ENCODE measurements around the gene SLC6A19. TPM values are rescaled to one million over a fixed set of nuclear protein-coding genes. Genes with fewer than 3 reads are reported as not detected.

The SLC6A19 gene
- polyA plus RNA-seq, 3 donors: 0.07 TPM; not detected in 1

GRCh38 chr5:1187234-1187949, 14.0 kb upstream of the SLC6A19 start:
- H3K27ac ChIP-seq (ENCODE audit: low read depth, low read length): no peak overlapping the region
- 82 to 89% (median 88%) methylated on average over 17 to 18 of the region's 18 CpGs for WGBS, 3 donors

- no peak overlapping the region for H3K27ac ChIP-seq (ENCODE audit: low read depth, low read length)
- 91 to 95% (median 94%) methylated on average over 8 of the region's 8 CpGs for WGBS, 3 donors
These were observed 13.5 kb upstream of the SLC6A19 start for GRCh38 chr5:1187950-1188334.

- H3K27ac ChIP-seq (ENCODE audit: low read depth, low read length): no peak overlapping the region
- 18 to 64% (median 59%) methylated on average over 6 of the region's 6 CpGs for WGBS, 3 donors
These were observed 12.9 kb upstream of the SLC6A19 start for GRCh38 chr5:1188464-1188863.

- WGBS, 3 donors: 72 to 88% (median 82%) methylated on average over 10 of the region's 10 CpGs
- no peak overlapping the region for H3K27ac ChIP-seq (ENCODE audit: low read depth, low read length)
These were observed 12.1 kb upstream of the SLC6A19 start for GRCh38 chr5:1189269-1189668.

- H3K27ac ChIP-seq (ENCODE audit: low read depth, low read length): no peak overlapping the region
These were observed 11.1 kb upstream of the SLC6A19 start for GRCh38 chr5:1190278-1190677.

GRCh38 chr5:1190837-1191239, 10.6 kb upstream of the SLC6A19 start:
- WGBS, 3 donors: 13 to 59% (median 14%) methylated on average over 6 of the region's 6 CpGs
- no peak overlapping the region for H3K27ac ChIP-seq (ENCODE audit: low read depth, low read length)

More at GRCh38 chr5:1190278-1190677, 11.1 kb upstream of the SLC6A19 start:
- WGBS, 3 donors: 66 to 85% (median 77%) methylated on average over 12 of the region's 12 CpGs

- WGBS, 3 donors: 69 to 87% (median 73%) methylated on average over 18 of the region's 18 CpGs
- no peak overlapping the region for H3K27ac ChIP-seq (ENCODE audit: low read depth, low read length)
These were observed 8.3 kb upstream of the SLC6A19 start for GRCh38 chr5:1192971-1193590.

- no peak overlapping the region for H3K27ac ChIP-seq (ENCODE audit: low read depth, low read length)
- 80 to 87% (median 81%) methylated on average over 28 of the region's 28 CpGs for WGBS, 3 donors
These were observed 7.8 kb upstream of the SLC6A19 start for GRCh38 chr5:1193591-1193985.

- 88 to 90% (median 89%) methylated on average over 6 of the region's 6 CpGs for whole genome bisulfite sequencing, 3 donors
These were observed 7.0 kb upstream of the SLC6A19 start for GRCh38 chr5:1194378-1194777.

GRCh38 chr5:1195439-1195838, 6.0 kb upstream of the SLC6A19 start:
- 89 to 95% (median 90%) methylated on average over 5 of the region's 5 CpGs for WGBS, 3 donors

More at GRCh38 chr5:1194378-1194777, 7.0 kb upstream of the SLC6A19 start:
- H3K27ac ChIP-seq (ENCODE audit: low read depth, low read length): no peak overlapping the region

GRCh38 chr5:1195916-1196315, 5.5 kb upstream of the SLC6A19 start:
- WGBS, 3 donors: 80 to 87% (median 84%) methylated on average over 24 of the region's 24 CpGs
- H3K27ac ChIP-seq (ENCODE audit: low read depth, low read length): no peak overlapping the region

More at GRCh38 chr5:1195439-1195838, 6.0 kb upstream of the SLC6A19 start:
- H3K27ac ChIP-seq (ENCODE audit: low read depth, low read length): no peak overlapping the region

- no peak overlapping the region for H3K27ac ChIP-seq (ENCODE audit: low read depth, low read length)
- 64 to 96% (median 77%) methylated on average over 1 of the region's 1 CpG for WGBS, 3 donors
These were observed 4.8 kb upstream of the SLC6A19 start for GRCh38 chr5:1196562-1196961.

- 87 to 91% (median 89%) methylated on average over 7 of the region's 7 CpGs for WGBS, 3 donors
- H3K27ac ChIP-seq (ENCODE audit: low read depth, low read length): no peak overlapping the region
These were observed 3.3 kb upstream of the SLC6A19 start for GRCh38 chr5:1197876-1198666.

GRCh38 chr5:1199340-1199648, 2.1 kb upstream of the SLC6A19 start:
- H3K27ac ChIP-seq (ENCODE audit: low read depth, low read length): no peak overlapping the region

- H3K27ac ChIP-seq (ENCODE audit: low read depth, low read length): no peak overlapping the region
- whole genome bisulfite sequencing, 3 donors: 43 to 51% (median 45%) methylated on average over 26 of the region's 26 CpGs
These were observed 1.5 kb upstream of the SLC6A19 start for GRCh38 chr5:1199649-1200494.

GRCh38 chr5:1200495-1201326, 684 bp upstream of the SLC6A19 start:
- H3K27ac ChIP-seq (ENCODE audit: low read depth, low read length): no peak overlapping the region
- 60 to 75% (median 67%) methylated on average over 25 to 28 of the region's 28 CpGs for WGBS, 3 donors

GRCh38 chr5:1202026-1202797, 817 bp downstream of the SLC6A19 start:
- H3K27ac ChIP-seq (ENCODE audit: low read depth, low read length): no peak overlapping the region
- WGBS, 3 donors: 65 to 90% (median 68%) methylated on average over 26 of the region's 26 CpGs

Data from adipose tissue (tissue), 3 donors.